K562 (cell line): Measurements from ENCODE around the gene CXCL12. TPM values are rescaled to one million over a fixed set of nuclear protein-coding genes. Genes with fewer than 3 reads are reported as not detected.

Experiments
- ATAC-seq: fragments of 200-7000 bp; cut with Tn5 transposase; 3 replicates; pipeline ENCODE4 v1.9.1; 2020; ENCODE audit warnings: moderate library complexity
- BruUV-seq: library from RNA; stranded (reverse); fragments of 400-500 nt; replicated peaks from 2 replicates; lab custom pipeline; 2021; lab: Mats Ljungman, UMichigan
- CTCF ChIA-PET: fragments of 300-600 bp; formaldehyde crosslinking; extraction: SDS; loops from one replicate; lab custom pipeline; 2021; ENCODE audit warnings: low intra/inter-chr PET ratio; lab: Yijun Ruan, JAX
- POLR2A ChIA-PET: fragments of 300-600, 350-650 bp; sonication (Branson Sonifier 250); formaldehyde crosslinking; extraction: SDS; loops from one replicate; lab custom pipeline; 2021; ENCODE audit warnings: antibody characterized with exemption, inconsistent platforms; lab: Yijun Ruan, JAX
- DNase-seq, 4 experiments: peaks; one replicate each; pipeline versions ENCODE4 v3.0.0 to v3.0.0-alpha.2; 2011 to 2018; ENCODE audit warnings: low spot score in 3 of 4, mixed read lengths in 3 of 4; ENCODE audit errors: extremely low read depth in 1 of 4
- FAIRE-seq: peaks from 2 replicates; lab custom pipeline; 2011; peaks lifted over from hg19 to GRCh38; lab: Jason Lieb, UNC
- H2AFZ ChIP-seq: 2 replicates; pipeline ENCODE4 v1.6.0; 2011; ENCODE audit warnings: low read depth, low read length, control low read depth, inconsistent platforms
- H3K27ac ChIP-seq: fragments of 200-600 bp; 3 replicates; pipeline ENCODE4 v1.8.0; 2011; ENCODE audit warnings: low read depth, mild to moderate bottlenecking, control low read depth, inconsistent platforms, low read length, moderate library complexity, mixed read lengths; ENCODE audit errors: extremely low read depth
- H3K27me3 ChIP-seq, 2 experiments: fragments of 300-600 bp in 1 of 2; 2 replicates in 1 of 2; 3 replicates in 1 of 2; pipeline versions ENCODE4 v1.6.0 to v1.8.0; 2011; ENCODE audit warnings: inconsistent platforms in 2 of 2, low read length in 2 of 2, mild to moderate bottlenecking in 1 of 2, mixed read lengths in 1 of 2, moderate library complexity in 1 of 2; ENCODE audit not compliant: control insufficient read depth in 2 of 2, insufficient read depth in 2 of 2
- H3K36me3 ChIP-seq: fragments of 300-600 bp; 3 replicates; pipeline ENCODE4 v1.8.0; 2011; ENCODE audit warnings: mild to moderate bottlenecking, low read length, inconsistent platforms; ENCODE audit not compliant: control insufficient read depth, insufficient read depth
- H3K4me1 ChIP-seq, 2 experiments: fragments of 200-600 bp in 1 of 2; replicated peaks in 1 of 2; 2 replicates in 1 of 2; 3 replicates in 1 of 2; pipeline versions ENCODE4 v1.5.1 to v1.8.0; 2011; ENCODE audit warnings: inconsistent platforms in 2 of 2, low read length in 2 of 2, mild to moderate bottlenecking in 1 of 2, mixed read lengths in 1 of 2, moderate library complexity in 1 of 2; ENCODE audit not compliant: control insufficient read depth in 2 of 2, insufficient read depth in 2 of 2
- H3K4me2 ChIP-seq: 2 replicates; pipeline ENCODE4 v1.6.1; 2011; ENCODE audit warnings: low read length, control low read depth, inconsistent platforms, mixed read lengths; ENCODE audit not compliant: insufficient read depth
- H3K4me3 ChIP-seq: fragments of 200-600 bp; sonication (generic), shearing (Covaris generic); 2 replicates; pipeline ENCODE4 v1.5.1; 2016; ENCODE audit warnings: control low read depth, inconsistent platforms
- H3K79me2 ChIP-seq: fragments of 200-600 bp; 3 replicates; pipeline ENCODE4 v1.8.0; 2011; ENCODE audit warnings: low read length, inconsistent platforms; ENCODE audit not compliant: control insufficient read depth, insufficient read depth
- H3K9ac ChIP-seq, 2 experiments: 2 replicates each; pipeline versions ENCODE4 v1.6.0 to v1.6.1; 2011; ENCODE audit warnings: low read depth in 2 of 2, low read length in 2 of 2, control low read depth in 1 of 2, inconsistent platforms in 1 of 2, mild to moderate bottlenecking in 1 of 2, mixed read lengths in 1 of 2; ENCODE audit not compliant: insufficient read depth in 1 of 2
- H3K9me1 ChIP-seq: one replicate; pipeline ENCODE4 v1.6.0; 2011; ENCODE audit warnings: inconsistent platforms, mild to moderate bottlenecking, low read length, moderate library complexity; ENCODE audit not compliant: control insufficient read depth, insufficient read depth
- H3K9me3 ChIP-seq: replicated peaks from 2 replicates; pipeline ENCODE4 v1.5.1; 2011; ENCODE audit warnings: low read depth, low read length, inconsistent platforms; ENCODE audit not compliant: control insufficient read depth, insufficient read depth
- H4K20me1 ChIP-seq: replicated peaks from 2 replicates; pipeline ENCODE4 v1.6.1; 2011; ENCODE audit warnings: low read length, inconsistent platforms, mixed read lengths; ENCODE audit not compliant: control insufficient read depth, insufficient read depth
- MAFF ChIP-seq: IDR thresholded peaks from 2 replicates; pipeline ENCODE4 v1.6.1; 2012; ENCODE audit warnings: low read length, improper control_type of control experiment
- NFYB ChIP-seq: IDR thresholded peaks from 2 replicates; pipeline ENCODE4 v1.6.1; 2011; ENCODE audit warnings: mild to moderate bottlenecking, moderate library complexity; ENCODE audit not compliant: insufficient read length; ENCODE audit errors: extremely low read depth
- PTBP1 ChIP-seq: fragments of 200-400 bp; formaldehyde crosslinking; IDR thresholded peaks from 2 replicates; pipeline ENCODE4 v1.6.1; 2017; ENCODE audit warnings: low read depth, low read length
- RBM22 ChIP-seq: fragments of 200-400 bp; formaldehyde crosslinking; IDR thresholded peaks from 2 replicates; pipeline ENCODE4 v1.6.1; 2018; ENCODE audit warnings: low read length, low read depth; ENCODE audit not compliant: poor library complexity, severe bottlenecking
- SIRT6 ChIP-seq: IDR thresholded peaks from one replicate; pipeline ENCODE4 v1.6.1; 2012; ENCODE audit warnings: low read depth, mild to moderate bottlenecking, control low read depth, inconsistent platforms, low read length, moderate library complexity
- TEAD1 ChIP-seq, 2 experiments: fragments of 450-650 bp in 1 of 2; sonication (generic) in 1 of 2; formaldehyde crosslinking; IDR thresholded peaks; 2 replicates each; pipeline versions ENCODE4 v1.4.0 to v1.8.0; 2020 to 2022; ENCODE audit warnings: mild to moderate bottlenecking in 2 of 2, missing genetic modification reagents in 1 of 2
- TRIM28 ChIP-seq: fragments of 450-650 bp; IDR thresholded peaks from 2 replicates; pipeline ENCODE4 v1.6.1; 2017
- XRCC4 ChIP-seq: IDR thresholded peaks from one replicate; pipeline ENCODE4 v1.6.1; 2011; ENCODE audit not compliant: insufficient read depth, insufficient read length; ENCODE audit errors: extremely low read depth
- ZBTB17 ChIP-seq: fragments of 450-650 bp; formaldehyde crosslinking; IDR thresholded peaks from 2 replicates; pipeline ENCODE4 v1.4.0; 2020; ENCODE audit warnings: mild to moderate bottlenecking
- ZC3H11A ChIP-seq: IDR thresholded peaks from 2 replicates; pipeline ENCODE4 v1.6.1; 2012; ENCODE audit warnings: low read depth, low read length, improper control_type of control experiment
- ZNF583 ChIP-seq: fragments of 250-450 bp; sonication (Bioruptor Pico); IDR thresholded peaks from 2 replicates; pipeline ENCODE4 v1.4.0; 2020
- WGBS: fragments of 100-300 bp; shearing (Covaris generic); methylation state at CpG from one replicate; pipeline ENCODE4 v1.1.6; 2016; ENCODE audit warnings: low coverage, mixed read lengths; ENCODE audit not compliant: insufficient coverage; ENCODE audit errors: missing lambda C conversion rate; 5-methylcytosine and 5-hydroxymethylcytosine counted together
- in situ Hi-C: fragments of 300-500 bp; cut with MboI; formaldehyde crosslinking; loops from 4 replicates; pipeline ENCODE4 v1.15.0; 2018; ENCODE audit warnings: inconsistent platforms, mixed read lengths
- intact Hi-C: fragments of 100-400 bp; cut with micrococcal nuclease; formaldehyde crosslinking; loops from 2 replicates; pipeline ENCODE4 v1.14.2; 2022
- polyA plus RNA-seq, 8 experiments: library from polyadenylated mRNA; depleted of rRNA in 4 of 8; stranded (reverse) in 5 of 8; unstranded in 3 of 8; fragments of >200 nt; fragmentation: Nextera tagmentation in 2 of 8; fragmentation: Illumina TruSeq in 1 of 8; extraction: Ambion mirVana in 2 of 8; extraction: Trizol in 1 of 8; gene quantifications; 2 replicates each; pipeline versions ENCODE4 v1.2.1 to v1.2.3, GENCODE V29; 2011 to 2014; ENCODE audit warnings: inconsistent platforms in 1 of 8, missing spikeins in 1 of 8
- total RNA-seq, 7 experiments: library from RNA; depleted of rRNA in 6 of 7; stranded (reverse); fragments of >200 nt in 6 of 7; fragmentation: Illumina TruSeq in 2 of 7; extraction: Trizol in 2 of 7; gene quantifications; 2 replicates each; pipeline versions ENCODE4 v1.2.1 to v1.2.3, GENCODE V29; 2011 to 2021; ENCODE audit warnings: low replicate concordance in 1 of 7
- TF ChIP-seq, protein P1 (sequence below): fragments of 250-450 bp; sonication (Bioruptor Pico); IDR thresholded peaks from 2 replicates; pipeline ENCODE4 v1.5.0; 2021; ENCODE audit warnings: mild to moderate bottlenecking, moderate library complexity
- TF ChIP-seq, protein P2 (sequence below): fragments of 450-650 bp; conservative IDR thresholded peaks from 2 replicates; pipeline ENCODE4 v1.6.1; 2016; ENCODE audit warnings: missing genetic modification characterization, low read depth, mild to moderate bottlenecking, control low read depth, missing compliant biosample characterization
- TF ChIP-seq, protein P3 (sequence below): conservative IDR thresholded peaks from 2 replicates; pipeline ENCODE4 v1.6.1; 2011; ENCODE audit warnings: low read depth, mild to moderate bottlenecking, low read length; ENCODE audit not compliant: control insufficient read depth
- TF ChIP-seq, protein P4 (sequence below): fragments of 450-650 bp; formaldehyde crosslinking; IDR thresholded peaks from 2 replicates; pipeline ENCODE4 v1.4.0; 2020; ENCODE audit warnings: mild to moderate bottlenecking

Gene CXCL12
- total and polyA plus RNA-seq, 9 of the 15 experiments (the other 6 are each of a cell fraction or from before 2014, with no cell fraction given): 0.18 TPM; not detected in 8

DNA sequence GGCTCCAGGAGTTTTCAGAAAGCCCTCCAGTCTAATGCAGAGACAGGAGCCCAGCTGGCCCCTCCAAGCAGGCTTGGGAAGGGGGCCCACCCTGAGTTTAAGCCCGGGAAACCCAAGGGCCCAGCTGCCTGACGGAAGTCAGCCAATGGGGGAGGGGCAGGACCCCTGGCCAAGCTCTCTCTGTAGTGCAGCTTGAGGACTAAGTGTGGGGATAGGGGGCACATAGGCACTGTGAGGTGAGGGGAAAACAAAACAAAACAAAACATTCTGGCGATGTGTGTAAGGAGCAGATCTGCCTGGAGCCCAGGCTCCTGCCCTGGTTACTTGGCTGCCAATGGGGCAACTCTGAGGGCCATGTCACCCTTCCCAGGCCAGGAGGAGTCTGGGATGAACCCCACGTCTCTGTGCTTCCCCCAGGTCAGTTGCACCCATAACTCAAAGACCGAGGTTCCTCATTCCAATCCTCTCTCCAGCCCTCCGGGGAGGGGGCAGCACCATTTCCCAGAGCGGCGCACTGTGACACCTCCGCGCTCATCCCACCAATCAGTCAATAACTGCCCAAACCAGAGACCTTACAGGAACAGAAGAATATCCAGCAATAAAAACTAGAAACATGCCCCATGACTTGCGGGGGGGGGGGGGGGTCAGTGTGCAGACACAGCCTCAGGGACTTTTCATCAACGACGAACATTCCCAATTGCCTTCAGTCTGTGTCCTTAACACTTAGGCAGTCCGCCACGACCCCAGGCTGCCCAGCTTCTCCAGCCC lies 1.7 kb downstream of the CXCL12 start:
- no peak overlapping the region for H3K27ac ChIP-seq
- no peaks in the 10 kb centered on the region for H3K9me1 ChIP-seq
- no peak for ATAC-seq
- in situ Hi-C loops: no loop called here
- H3K27me3 ChIP-seq: peaks cover 22 to 65% of the 10 kb centered on the region in 2 experiments; a peak in 4 of 5 replicates
- H3K79me2 ChIP-seq: no peaks in the 10 kb centered on the region
- no peak overlapping the region for H3K4me2 ChIP-seq
- peaks cover 0 to 21% of the 10 kb centered on the region in 2 experiments; a peak in 2 of 5 replicates for H3K4me1 ChIP-seq
- CTCF ChIA-PET: no interaction called here
- WGBS: 0% methylated on average over 12 of the region's 15 CpGs
- DNase-seq: no peak
- BruUV-seq: no TSS peak
- intact Hi-C loops: no loop called here
- FAIRE-seq: no peak
- H4K20me1 ChIP-seq: peaks cover 7% of the 10 kb centered on the region
- H3K36me3 ChIP-seq: no peaks in the 10 kb centered on the region
- H3K4me3 ChIP-seq: no peak overlapping the region
- no peak overlapping the region for H2AFZ ChIP-seq
- no peaks in the 10 kb centered on the region for H3K9me3 ChIP-seq
- H3K9ac ChIP-seq: no peak overlapping the region
- POLR2A ChIA-PET: no interaction called here
- no peak for TF ChIP-seq TEAD1 (CRISPR knock-in tag; IDR thresholded peaks at IDR 0.05)
- no peak for TF ChIP-seq XRCC4
- no peak for TF ChIP-seq TRIM28
- TF ChIP-seq, protein P1, sequence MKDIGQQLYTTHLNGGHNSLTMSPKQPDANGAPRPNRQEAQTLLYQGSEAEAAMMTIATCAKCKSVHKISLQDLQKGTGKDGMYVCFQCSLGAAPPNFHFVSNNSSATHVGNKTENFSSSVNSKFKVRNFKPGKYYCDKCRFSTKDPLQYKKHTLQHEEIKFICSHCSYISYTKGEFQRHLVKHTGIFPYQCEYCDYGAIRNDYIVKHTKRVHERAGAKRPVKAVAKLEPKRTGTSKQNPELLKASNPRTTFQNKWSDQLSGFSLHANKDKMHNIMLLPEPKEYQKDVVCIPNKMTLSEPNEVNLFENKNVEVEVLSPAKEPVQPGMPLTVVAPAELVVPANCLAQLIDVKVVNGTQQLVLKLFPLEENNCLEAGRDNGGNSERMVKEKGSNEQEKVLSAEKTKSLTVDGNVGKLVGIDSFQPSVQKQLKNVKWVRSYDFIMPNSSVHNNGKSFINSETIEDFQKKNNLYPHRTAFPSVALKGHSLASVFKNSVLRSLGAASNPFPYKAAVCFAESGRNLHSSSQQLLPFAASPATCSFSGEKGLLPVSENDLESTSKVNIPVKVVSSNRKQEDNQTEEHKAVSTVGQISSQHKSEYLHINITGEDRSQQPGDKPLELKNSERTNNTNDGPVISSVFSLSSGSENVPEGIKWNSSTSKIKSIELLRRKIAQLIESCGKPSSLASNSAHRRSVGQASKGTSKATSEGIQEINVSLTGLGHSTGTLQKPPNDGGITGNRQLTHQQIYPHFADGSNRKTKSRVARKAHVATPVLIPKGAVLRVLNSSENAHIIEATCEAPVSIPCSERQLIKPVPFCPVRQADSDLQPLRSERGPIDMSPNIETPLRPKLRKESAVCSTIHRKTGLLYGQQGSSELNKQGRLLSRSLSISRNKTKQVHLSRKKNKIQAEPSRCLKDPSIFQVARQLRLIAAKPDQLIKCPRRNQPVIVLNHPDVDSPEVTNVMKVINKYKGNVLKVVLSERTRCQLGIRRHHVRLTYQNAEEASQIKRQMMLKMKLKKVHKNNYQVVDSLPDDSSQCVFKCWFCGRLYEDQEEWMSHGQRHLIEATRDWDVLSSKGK (CRISPR knock-in tag): no peak
- no peak for TF ChIP-seq ZC3H11A
- no peak for TF ChIP-seq SIRT6
- TF ChIP-seq, protein P2, sequence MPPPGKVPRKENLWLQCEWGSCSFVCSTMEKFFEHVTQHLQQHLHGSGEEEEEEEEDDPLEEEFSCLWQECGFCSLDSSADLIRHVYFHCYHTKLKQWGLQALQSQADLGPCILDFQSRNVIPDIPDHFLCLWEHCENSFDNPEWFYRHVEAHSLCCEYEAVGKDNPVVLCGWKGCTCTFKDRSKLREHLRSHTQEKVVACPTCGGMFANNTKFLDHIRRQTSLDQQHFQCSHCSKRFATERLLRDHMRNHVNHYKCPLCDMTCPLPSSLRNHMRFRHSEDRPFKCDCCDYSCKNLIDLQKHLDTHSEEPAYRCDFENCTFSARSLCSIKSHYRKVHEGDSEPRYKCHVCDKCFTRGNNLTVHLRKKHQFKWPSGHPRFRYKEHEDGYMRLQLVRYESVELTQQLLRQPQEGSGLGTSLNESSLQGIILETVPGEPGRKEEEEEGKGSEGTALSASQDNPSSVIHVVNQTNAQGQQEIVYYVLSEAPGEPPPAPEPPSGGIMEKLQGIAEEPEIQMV: no peak
- TF ChIP-seq ZBTB17 (CRISPR knock-in tag): no peak
- no peak for TF ChIP-seq ZNF583 (CRISPR knock-in tag)
- TF ChIP-seq RBM22: no peak
- TF ChIP-seq PTBP1: no peak
- TF ChIP-seq, protein P3, sequence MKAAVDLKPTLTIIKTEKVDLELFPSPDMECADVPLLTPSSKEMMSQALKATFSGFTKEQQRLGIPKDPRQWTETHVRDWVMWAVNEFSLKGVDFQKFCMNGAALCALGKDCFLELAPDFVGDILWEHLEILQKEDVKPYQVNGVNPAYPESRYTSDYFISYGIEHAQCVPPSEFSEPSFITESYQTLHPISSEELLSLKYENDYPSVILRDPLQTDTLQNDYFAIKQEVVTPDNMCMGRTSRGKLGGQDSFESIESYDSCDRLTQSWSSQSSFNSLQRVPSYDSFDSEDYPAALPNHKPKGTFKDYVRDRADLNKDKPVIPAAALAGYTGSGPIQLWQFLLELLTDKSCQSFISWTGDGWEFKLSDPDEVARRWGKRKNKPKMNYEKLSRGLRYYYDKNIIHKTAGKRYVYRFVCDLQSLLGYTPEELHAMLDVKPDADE: no peak
- TF ChIP-seq NFYB: no peak
- TF ChIP-seq, protein P4, sequence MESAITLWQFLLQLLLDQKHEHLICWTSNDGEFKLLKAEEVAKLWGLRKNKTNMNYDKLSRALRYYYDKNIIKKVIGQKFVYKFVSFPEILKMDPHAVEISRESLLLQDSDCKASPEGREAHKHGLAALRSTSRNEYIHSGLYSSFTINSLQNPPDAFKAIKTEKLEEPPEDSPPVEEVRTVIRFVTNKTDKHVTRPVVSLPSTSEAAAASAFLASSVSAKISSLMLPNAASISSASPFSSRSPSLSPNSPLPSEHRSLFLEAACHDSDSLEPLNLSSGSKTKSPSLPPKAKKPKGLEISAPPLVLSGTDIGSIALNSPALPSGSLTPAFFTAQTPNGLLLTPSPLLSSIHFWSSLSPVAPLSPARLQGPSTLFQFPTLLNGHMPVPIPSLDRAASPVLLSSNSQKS: no peak
- TF ChIP-seq MAFF: no peak
